Measurements from ENCODE around the gene DUSP23.
A peak's percentile ranks its signal among the peaks of the same experiment; 100 is the strongest.

Gene DUSP23

DNA sequence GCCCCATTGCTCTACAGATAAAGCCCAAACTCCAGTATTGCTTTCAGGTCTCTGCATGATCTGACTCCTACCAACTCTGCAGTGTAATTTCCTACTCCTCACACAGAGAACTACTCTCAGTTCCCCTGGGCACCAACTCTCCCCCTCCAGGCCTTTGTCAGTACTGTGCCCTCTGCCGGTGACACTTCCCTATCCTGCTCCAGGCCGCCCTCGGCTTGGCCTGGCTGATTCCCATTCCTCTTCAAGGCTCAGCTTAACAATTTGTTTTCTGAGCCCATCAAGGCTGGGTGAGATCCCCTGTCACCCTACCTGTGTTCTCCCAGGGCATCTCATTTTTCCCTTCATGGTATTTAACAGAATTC, 48.5 kb downstream of the DUSP23 start:
- peak; percentile 13 to 54 for DNase-seq

DNA sequence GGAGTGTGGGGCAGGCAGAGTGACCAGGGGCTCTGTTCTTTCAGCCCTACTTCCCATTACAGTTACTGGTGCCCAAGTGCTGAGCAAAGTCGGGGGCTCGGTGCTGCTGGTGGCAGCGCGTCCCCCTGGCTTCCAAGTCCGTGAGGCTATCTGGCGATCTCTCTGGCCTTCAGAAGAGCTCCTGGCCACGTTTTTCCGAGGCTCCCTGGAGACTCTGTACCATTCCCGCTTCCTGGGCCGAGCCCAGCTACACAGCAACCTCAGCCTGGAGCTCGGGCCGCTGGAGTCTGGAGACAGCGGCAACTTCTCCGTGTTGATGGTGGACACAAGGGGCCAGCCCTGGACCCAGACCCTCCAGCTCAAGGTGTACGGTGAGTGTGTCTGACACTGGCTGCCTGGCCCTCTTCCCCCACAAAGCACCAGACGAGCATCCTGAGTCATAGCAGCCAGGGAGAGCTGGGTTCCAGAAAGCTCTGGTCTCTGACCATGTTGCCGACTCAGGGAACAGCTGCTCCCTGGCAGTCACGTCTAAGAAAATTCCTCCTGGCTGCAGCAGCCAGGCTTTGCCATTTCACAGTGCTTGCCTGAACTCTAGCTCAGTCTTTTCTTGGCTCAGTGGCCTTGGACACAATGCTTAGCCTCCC, 49.2 kb downstream of the DUSP23 start:
- no peak for DNase-seq

DNA sequence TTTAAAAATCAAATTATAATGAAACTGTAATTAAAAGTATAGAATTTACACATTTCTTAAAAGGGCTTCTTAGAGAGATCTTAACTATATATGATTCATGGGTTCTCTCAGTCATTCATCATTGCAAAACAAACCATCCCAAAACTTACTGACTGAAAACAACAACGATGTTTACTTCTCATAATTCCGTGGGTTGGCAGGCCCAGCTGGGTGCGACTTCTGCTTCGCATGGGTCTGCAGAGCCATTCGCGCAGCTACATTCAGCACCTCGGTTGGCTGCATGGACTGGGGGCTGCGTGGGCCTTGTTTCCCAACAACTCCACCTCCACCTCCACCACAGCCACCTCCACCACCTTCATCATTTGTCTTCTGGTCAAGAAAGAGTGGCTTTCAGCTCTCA, 50.0 kb downstream of the DUSP23 start:
- DNase-seq: no peak

DNA sequence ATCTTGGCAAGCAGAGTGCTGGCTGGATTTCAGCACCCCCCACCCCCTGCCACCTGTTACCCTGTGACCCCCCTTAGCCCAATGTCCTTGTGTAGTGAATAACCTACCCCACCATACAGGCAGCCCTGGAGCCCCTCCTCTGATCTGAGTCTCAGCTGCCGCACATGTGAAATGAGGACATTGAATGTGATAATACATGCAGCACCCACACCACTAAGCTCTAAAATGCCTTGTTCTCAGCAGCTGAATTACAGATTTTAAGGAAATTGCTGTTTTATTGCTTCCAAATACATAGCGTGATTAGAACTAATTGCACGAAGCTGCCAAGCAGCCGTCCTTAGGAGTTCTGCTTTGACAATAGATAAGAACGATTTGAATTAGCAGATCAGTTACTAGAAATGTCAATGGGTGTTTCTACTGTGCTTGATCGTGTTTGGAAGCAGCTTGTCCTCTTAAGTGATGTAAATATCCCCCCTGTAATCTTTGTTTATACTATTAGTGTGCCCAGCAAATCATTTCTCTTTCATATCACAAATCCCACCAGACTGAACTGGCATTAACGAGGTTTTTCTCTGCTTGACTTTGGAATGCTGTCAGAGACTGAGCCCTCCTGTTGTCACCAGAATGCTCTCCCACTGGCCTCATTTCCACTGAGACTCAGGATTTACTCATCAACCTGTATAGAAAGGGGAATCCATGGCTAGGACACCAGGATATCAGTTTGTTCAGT, 50.8 kb downstream of the DUSP23 start:
- no peak for DNase-seq
